Muscle of leg (tissue), 11 donors: Measurements from ENCODE around the gene AFAP1L2. TPM values are rescaled to one million over a fixed set of nuclear protein-coding genes. Genes with fewer than 3 reads are reported as not detected.

ENCODE experiments used
- DNase-seq: peaks from one replicate; pipeline ENCODE4 v3.0.0; 2013
- H3K27ac ChIP-seq: one replicate; pipeline ENCODE4 v1.5.1; 2013; ENCODE audit warnings: mild to moderate bottlenecking, low read length, control low read depth
- H3K27me3 ChIP-seq: one replicate; pipeline ENCODE4 v1.6.1; 2013; ENCODE audit warnings: low read length; ENCODE audit not compliant: control insufficient read depth, insufficient read depth
- H3K36me3 ChIP-seq: one replicate; pipeline ENCODE4 v1.6.1; 2013; ENCODE audit warnings: low read length; ENCODE audit not compliant: control insufficient read depth, insufficient read depth
- H3K4me1 ChIP-seq: one replicate; pipeline ENCODE4 v1.6.1; 2013; ENCODE audit warnings: low read length; ENCODE audit not compliant: control insufficient read depth, insufficient read depth
- H3K4me3 ChIP-seq: one replicate; pipeline ENCODE4 v1.5.1; 2013; ENCODE audit warnings: low read length, control low read depth
- H3K9me3 ChIP-seq: replicated peaks from 2 replicates; pipeline ENCODE4 v1.6.1; 2013; ENCODE audit warnings: low read depth, low read length; ENCODE audit not compliant: control insufficient read depth
- WGBS: methylation state at CpG from one replicate; pipeline ENCODE4 v1.1.5; 2013; ENCODE audit warnings: missing lambda C conversion rate; ENCODE audit not compliant: insufficient coverage; 5-methylcytosine and 5-hydroxymethylcytosine counted together
- polyA plus RNA-seq, 8 donors: library from polyadenylated mRNA; unstranded; fragments of 120-200 nt; gene quantifications; one replicate each; pipeline versions ENCODE4 v1.2.1 to v1.2.3, GENCODE V29; 2013; ENCODE audit warnings: inconsistent platforms in 1 of 8, low replicate concordance in 1 of 8; ENCODE audit not compliant: insufficient read length in 8 of 8, insufficient read depth in 1 of 8
- total RNA-seq: library from RNA; stranded (reverse); fragments of 120-200 nt; gene quantifications from one replicate; pipeline ENCODE4 v1.2.4, GENCODE V29; 2013

Gene AFAP1L2
- total and polyA plus RNA-seq, 9 donors = 20.7 to 53.6 (median 38.8) TPM

DNA sequence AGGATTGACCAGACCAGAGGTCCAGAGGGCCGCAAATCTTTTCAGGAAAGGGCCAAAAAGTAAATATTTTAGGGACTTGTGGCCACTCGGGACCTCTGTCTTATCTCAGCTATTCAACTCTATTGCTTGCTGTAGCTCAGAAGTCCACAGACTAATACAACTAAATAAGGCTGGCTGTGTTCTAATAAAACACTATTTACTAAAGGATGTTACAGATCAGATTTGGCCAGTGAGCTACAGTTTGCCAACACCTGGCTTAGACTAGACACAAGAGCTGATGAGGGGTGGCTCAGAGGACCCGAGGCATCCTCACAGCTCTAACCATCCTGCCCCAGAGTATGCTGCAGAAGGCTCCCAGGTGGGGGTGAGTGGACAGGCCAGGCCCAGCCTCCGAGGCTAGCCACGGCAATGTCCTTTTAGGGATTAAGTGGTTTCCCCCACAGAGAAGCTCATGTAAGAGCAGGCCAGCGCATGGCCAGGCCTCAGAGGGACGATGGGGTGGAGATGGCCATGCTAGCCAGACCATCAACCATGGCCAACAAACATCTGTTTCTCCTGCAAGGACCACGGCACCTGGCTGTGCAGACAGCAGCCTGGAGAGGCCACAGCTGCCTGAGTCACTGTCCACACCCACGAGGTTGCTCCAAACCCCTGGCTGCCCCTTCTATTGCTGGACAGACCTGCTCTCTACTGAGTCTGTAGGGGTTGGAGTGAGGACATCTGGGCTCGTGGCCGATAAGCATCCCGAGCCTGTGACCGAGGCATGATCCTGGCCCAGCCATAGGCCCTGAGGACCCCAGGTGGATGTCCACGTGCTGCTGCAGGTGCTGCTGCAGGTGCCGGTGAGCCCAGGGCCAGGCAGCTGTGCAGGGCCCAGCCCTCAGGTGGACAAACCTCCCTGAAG, 76.5 kb downstream of the AFAP1L2 start:
- no peaks in the 10 kb centered on the region for H3K9me3 ChIP-seq
- H3K4me1 ChIP-seq = peaks cover 44% of the 10 kb centered on the region
- no peaks in the 10 kb centered on the region for H3K27me3 ChIP-seq
- no peak overlapping the region for H3K4me3 ChIP-seq
- 50% methylated on average over 11 of the region's 15 CpGs for whole genome bisulfite sequencing
- H3K27ac ChIP-seq = no peak overlapping the region
- peaks cover 28% of the 10 kb centered on the region for H3K36me3 ChIP-seq
- DNase-seq = peak; percentile 92

- H3K4me1 ChIP-seq = peaks cover 34% of the 10 kb centered on the region
- peaks cover 30% of the 10 kb centered on the region for H3K36me3 ChIP-seq
- no peaks in the 10 kb centered on the region for H3K27me3 ChIP-seq
- WGBS = no CpG with 5 or more reads among the region's 2 CpGs
- H3K9me3 ChIP-seq = no peaks in the 10 kb centered on the region
- H3K4me3 ChIP-seq = no peak overlapping the region
- H3K27ac ChIP-seq = no peak overlapping the region
- no peak for DNase-seq
Observed at GRCh38 chr10:114326795-114327194, 77.5 kb downstream of the AFAP1L2 start.

DNA sequence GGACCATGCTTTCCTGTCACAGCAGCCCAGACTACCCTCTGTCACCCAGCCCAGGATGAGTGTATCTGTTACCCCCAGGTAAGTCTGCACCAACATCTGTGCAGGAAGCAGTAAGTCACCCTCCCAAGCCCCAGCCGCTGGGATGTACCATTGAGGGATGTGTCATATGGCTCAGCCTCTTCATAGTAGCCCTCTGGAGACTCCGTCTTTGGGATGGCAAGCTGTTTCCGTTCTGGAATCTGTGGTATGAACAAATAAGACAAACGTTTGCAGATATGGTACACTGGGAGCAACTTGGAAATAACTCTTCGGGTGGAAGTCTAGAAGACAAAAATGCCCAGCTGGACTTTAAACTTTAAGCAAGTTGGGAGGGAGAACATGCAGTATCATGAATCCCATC, 81.3 kb downstream of the AFAP1L2 start:
- H3K27me3 ChIP-seq = no peaks in the 10 kb centered on the region
- H3K27ac ChIP-seq = no peak overlapping the region
- peaks cover 46% of the 10 kb centered on the region for H3K36me3 ChIP-seq
- H3K9me3 ChIP-seq = no peaks in the 10 kb centered on the region
- no peak overlapping the region for H3K4me3 ChIP-seq
- WGBS = 71% methylated on average over 5 of the region's 5 CpGs
- H3K4me1 ChIP-seq = peaks cover 8% of the 10 kb centered on the region
- no peak for DNase-seq

GRCh38 chr10:114322344-114322743, 82.0 kb downstream of the AFAP1L2 start:
- H3K27me3 ChIP-seq = no peaks in the 10 kb centered on the region
- peaks cover 46% of the 10 kb centered on the region for H3K36me3 ChIP-seq
- 71% methylated on average over 5 of the region's 5 CpGs for WGBS
- H3K9me3 ChIP-seq = no peaks in the 10 kb centered on the region
- no peak overlapping the region for H3K27ac ChIP-seq
- H3K4me3 ChIP-seq = no peak overlapping the region
- H3K4me1 ChIP-seq = peaks cover under 1% of the 10 kb centered on the region
- DNase-seq = no peak

- no peaks in the 10 kb centered on the region for H3K27me3 ChIP-seq
- H3K4me1 ChIP-seq = no peaks in the 10 kb centered on the region
- WGBS = 83% methylated on average over 20 of the region's 23 CpGs
- H3K9me3 ChIP-seq = no peaks in the 10 kb centered on the region
- H3K27ac ChIP-seq = no peak overlapping the region
- no peak overlapping the region for H3K4me3 ChIP-seq
- peaks cover 55% of the 10 kb centered on the region for H3K36me3 ChIP-seq
- no peak for DNase-seq
Observed at GRCh38 chr10:114320249-114321116, 83.8 kb downstream of the AFAP1L2 start.

- no peak for DNase-seq
- WGBS = 90% methylated on average over 13 of the region's 18 CpGs
- Histone ChIP-seq H3K4me3 (no peak overlapping the region), H3K27me3 (no peaks in the 10 kb centered on the region), H3K9me3 (no peaks in the 10 kb centered on the region), H3K4me1 (no peaks in the 10 kb centered on the region), H3K27ac (no peak overlapping the region), H3K36me3 (peaks cover 53% of the 10 kb centered on the region)
Observed at GRCh38 chr10:114319406-114320248, 84.7 kb downstream of the AFAP1L2 start.

DNA sequence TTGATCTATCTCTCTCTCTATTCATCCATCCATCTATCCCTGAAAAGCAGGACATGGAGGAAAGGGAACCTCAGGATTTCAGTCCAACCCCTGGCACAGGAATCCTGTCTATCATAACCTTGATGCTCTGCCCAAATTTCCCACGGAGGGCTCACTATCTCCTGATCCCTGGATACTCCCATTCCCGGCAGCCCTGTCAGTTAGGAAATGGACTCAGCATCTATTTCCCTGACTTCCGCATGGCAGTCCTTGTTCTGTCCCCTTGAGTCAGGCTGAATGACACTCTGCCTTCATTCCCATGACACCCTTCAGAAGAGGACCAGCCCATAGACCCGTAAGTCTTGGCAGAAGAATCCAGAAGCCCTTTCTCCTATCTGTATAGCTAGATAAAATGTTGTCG, 87.6 kb downstream of the AFAP1L2 start:
- no peak for DNase-seq
- no peaks in the 10 kb centered on the region for H3K27me3 ChIP-seq
- H3K4me3 ChIP-seq = no peak overlapping the region
- H3K9me3 ChIP-seq = no peaks in the 10 kb centered on the region
- H3K27ac ChIP-seq = no peak overlapping the region
- H3K36me3 ChIP-seq = peaks cover 52% of the 10 kb centered on the region
- WGBS = 100% methylated on average over 1 of the region's 5 CpGs
- no peaks in the 10 kb centered on the region for H3K4me1 ChIP-seq

DNA sequence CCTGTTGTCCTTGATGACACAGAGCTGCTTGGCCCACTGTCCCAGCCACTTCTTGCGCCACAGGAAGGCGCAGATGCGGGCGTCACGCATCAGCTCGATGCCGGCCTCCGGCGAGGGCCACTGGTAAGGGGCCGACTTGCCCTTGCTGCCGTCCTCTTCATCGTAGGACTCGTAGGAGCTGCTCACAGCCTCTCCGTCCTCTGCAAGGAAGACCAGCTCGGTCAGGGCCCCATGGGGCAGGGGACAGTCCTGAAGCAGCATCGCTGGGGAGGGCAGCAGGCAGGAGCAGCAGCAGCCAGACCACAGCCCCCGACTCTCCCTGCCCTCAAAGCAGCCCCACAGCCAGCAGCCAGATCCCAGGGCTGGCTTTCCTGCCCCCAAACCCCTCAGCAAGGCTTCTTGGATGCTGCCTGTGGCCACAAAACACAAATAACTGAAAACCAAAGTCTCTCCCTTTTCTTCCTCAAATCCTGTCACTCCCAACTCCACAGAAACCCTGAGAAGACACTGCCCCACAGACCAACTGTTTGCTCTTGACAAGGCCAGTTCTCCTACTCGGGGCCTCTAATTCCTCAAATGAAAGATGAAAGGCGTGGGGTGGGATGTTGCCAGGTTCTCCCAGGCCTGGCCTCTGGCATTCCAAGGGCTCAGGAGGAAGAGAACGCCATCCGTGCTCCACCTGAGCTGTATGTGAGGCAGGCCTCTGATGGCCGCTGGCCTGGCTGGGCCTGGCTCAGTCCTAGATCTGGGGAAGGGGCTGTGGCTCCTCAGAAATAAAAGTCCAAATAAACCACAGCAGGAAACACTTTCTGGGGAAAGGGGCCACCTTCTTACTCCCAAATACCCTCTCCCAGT, 88.5 kb downstream of the AFAP1L2 start:
- no peak for DNase-seq
- H3K36me3 ChIP-seq = peaks cover 49% of the 10 kb centered on the region
- H3K4me3 ChIP-seq = no peak overlapping the region
- no peaks in the 10 kb centered on the region for H3K27me3 ChIP-seq
- no peak overlapping the region for H3K27ac ChIP-seq
- H3K4me1 ChIP-seq = no peaks in the 10 kb centered on the region
- no peaks in the 10 kb centered on the region for H3K9me3 ChIP-seq
- WGBS = 85% methylated on average over 18 of the region's 22 CpGs

GRCh38 chr10:114313866-114314265, 90.4 kb downstream of the AFAP1L2 start:
- peaks cover 49% of the 10 kb centered on the region for H3K36me3 ChIP-seq
- no peaks in the 10 kb centered on the region for H3K4me1 ChIP-seq
- no peaks in the 10 kb centered on the region for H3K27me3 ChIP-seq
- DNase-seq = no peak
- 88% methylated on average over 9 of the region's 11 CpGs for WGBS
- no peak overlapping the region for H3K27ac ChIP-seq
- no peak overlapping the region for H3K4me3 ChIP-seq
- H3K9me3 ChIP-seq = no peaks in the 10 kb centered on the region
